HUES6 (cell line): ENCODE results near the gene OBI1.
A peak's percentile ranks its signal among the peaks of the same experiment; 100 is the strongest.

ENCODE experiments used
- H3K27ac ChIP-seq: 2 replicates; pipeline ENCODE4 v1.7.0; 2013; ENCODE audit warnings: low read depth, mild to moderate bottlenecking, low read length, inconsistent platforms
- H3K27me3 ChIP-seq: 2 replicates; pipeline ENCODE4 v1.6.1; 2013; ENCODE audit warnings: low read length; ENCODE audit not compliant: control insufficient read depth, insufficient read depth
- H3K36me3 ChIP-seq: 2 replicates; pipeline ENCODE4 v1.6.1; 2013; ENCODE audit warnings: low read length; ENCODE audit not compliant: control insufficient read depth, insufficient read depth
- H3K4me1 ChIP-seq: 2 replicates; pipeline ENCODE4 v1.6.1; 2013; ENCODE audit warnings: low read length; ENCODE audit not compliant: control insufficient read depth, insufficient read depth
- H3K4me3 ChIP-seq: 2 replicates; pipeline ENCODE4 v1.5.1; 2013; ENCODE audit warnings: low read depth, low read length
- H3K9ac ChIP-seq: one replicate; pipeline ENCODE4 v1.6.1; 2013; ENCODE audit warnings: mild to moderate bottlenecking, low read length
- H3K9me3 ChIP-seq: 2 replicates; pipeline ENCODE4 v1.6.1; 2013; ENCODE audit warnings: low read depth, low read length; ENCODE audit not compliant: control insufficient read depth, insufficient read depth

OBI1 gene

GRCh38 chr13:78602561-78603239, 56.3 kb downstream of the OBI1 start:
- no peaks in the 10 kb centered on the region for H3K36me3 ChIP-seq
- peak overlapping the region; percentile 15 for H3K9ac ChIP-seq
- H3K4me1 ChIP-seq, result peaks cover 35% of the 10 kb centered on the region
- no peaks in the 10 kb centered on the region for H3K9me3 ChIP-seq
- H3K27ac ChIP-seq, result no peak overlapping the region
- peaks cover 99% of the 10 kb centered on the region for H3K27me3 ChIP-seq
- peak overlapping the region; percentile 62 for H3K4me3 ChIP-seq

GRCh38 chr13:78601874-78602560, 56.9 kb downstream of the OBI1 start:
- Histone ChIP-seq H3K36me3 (no peaks in the 10 kb centered on the region), H3K9ac (no peak overlapping the region), H3K9me3 (no peaks in the 10 kb centered on the region), H3K4me1 (peaks cover 29% of the 10 kb centered on the region), H3K27me3 (peaks cover 99% of the 10 kb centered on the region), H3K27ac (no peak overlapping the region), H3K4me3 (peak overlapping the region; percentile 62)

- Histone ChIP-seq H3K4me1 (peaks cover 29% of the 10 kb centered on the region), H3K9ac (no peak overlapping the region), H3K27ac (no peak overlapping the region), H3K9me3 (no peaks in the 10 kb centered on the region), H3K27me3 (peaks cover 99% of the 10 kb centered on the region), H3K4me3 (peak overlapping the region; percentile 55), H3K36me3 (no peaks in the 10 kb centered on the region)
Observed at GRCh38 chr13:78601124-78601873, 57.7 kb downstream of the OBI1 start.

- peaks cover 25% of the 10 kb centered on the region for H3K4me1 ChIP-seq
- H3K36me3 ChIP-seq, result no peaks in the 10 kb centered on the region
- H3K9ac ChIP-seq, result no peak overlapping the region
- no peak overlapping the region for H3K4me3 ChIP-seq
- H3K27ac ChIP-seq, result no peak overlapping the region
- H3K9me3 ChIP-seq, result no peaks in the 10 kb centered on the region
- peaks cover 99% of the 10 kb centered on the region for H3K27me3 ChIP-seq
Observed at GRCh38 chr13:78600280-78600883, 58.6 kb downstream of the OBI1 start.

- no peaks in the 10 kb centered on the region for H3K9me3 ChIP-seq
- H3K36me3 ChIP-seq, result no peaks in the 10 kb centered on the region
- H3K4me1 ChIP-seq, result peaks cover 29% of the 10 kb centered on the region
- H3K4me3 ChIP-seq, result no peak overlapping the region
- H3K27ac ChIP-seq, result no peak overlapping the region
- H3K27me3 ChIP-seq, result peaks cover 99% of the 10 kb centered on the region
- no peak overlapping the region for H3K9ac ChIP-seq
Observed at GRCh38 chr13:78599645-78600279, 59.2 kb downstream of the OBI1 start.

GRCh38 chr13:78598966-78599644, 59.9 kb downstream of the OBI1 start:
- Histone ChIP-seq H3K36me3 (no peaks in the 10 kb centered on the region), H3K9me3 (no peaks in the 10 kb centered on the region), H3K9ac (no peak overlapping the region), H3K27me3 (peaks cover 99% of the 10 kb centered on the region), H3K4me1 (peaks cover 36% of the 10 kb centered on the region), H3K27ac (no peak overlapping the region), H3K4me3 (no peak overlapping the region)

- Histone ChIP-seq H3K27ac (no peak overlapping the region), H3K27me3 (peaks cover 99% of the 10 kb centered on the region), H3K4me3 (no peak overlapping the region), H3K4me1 (peaks cover 39% of the 10 kb centered on the region), H3K36me3 (no peaks in the 10 kb centered on the region), H3K9ac (no peak overlapping the region), H3K9me3 (no peaks in the 10 kb centered on the region)
Observed at GRCh38 chr13:78598116-78598781, 60.7 kb downstream of the OBI1 start.

GRCh38 chr13:78597602-78597932, 61.4 kb downstream of the OBI1 start:
- Histone ChIP-seq H3K27ac (no peak overlapping the region), H3K27me3 (peaks cover 99% of the 10 kb centered on the region), H3K4me3 (no peak overlapping the region), H3K36me3 (no peaks in the 10 kb centered on the region), H3K4me1 (peaks cover 36% of the 10 kb centered on the region), H3K9me3 (no peaks in the 10 kb centered on the region), H3K9ac (no peak overlapping the region)

GRCh38 chr13:78596736-78597601, 62.0 kb downstream of the OBI1 start:
- Histone ChIP-seq H3K9ac (no peak overlapping the region), H3K4me3 (peak overlapping the region; percentile 66), H3K9me3 (no peaks in the 10 kb centered on the region), H3K27ac (no peak overlapping the region), H3K4me1 (peaks cover 32% of the 10 kb centered on the region), H3K36me3 (no peaks in the 10 kb centered on the region), H3K27me3 (peaks cover 100% of the 10 kb centered on the region)
